ENCODE measurements around the gene ARID1B.

Gene ARID1B

GRCh38 chr6:157159348-157159747 is 382.2 kb downstream of the ARID1B start:
- DNase-seq (ENCODE audit: low read depth in 2 of 2): no peak

- DNase-seq (ENCODE audit: low read depth in 2 of 2): no peak
These were observed 384.7 kb downstream of the ARID1B start for GRCh38 chr6:157161912-157162311.

DNA sequence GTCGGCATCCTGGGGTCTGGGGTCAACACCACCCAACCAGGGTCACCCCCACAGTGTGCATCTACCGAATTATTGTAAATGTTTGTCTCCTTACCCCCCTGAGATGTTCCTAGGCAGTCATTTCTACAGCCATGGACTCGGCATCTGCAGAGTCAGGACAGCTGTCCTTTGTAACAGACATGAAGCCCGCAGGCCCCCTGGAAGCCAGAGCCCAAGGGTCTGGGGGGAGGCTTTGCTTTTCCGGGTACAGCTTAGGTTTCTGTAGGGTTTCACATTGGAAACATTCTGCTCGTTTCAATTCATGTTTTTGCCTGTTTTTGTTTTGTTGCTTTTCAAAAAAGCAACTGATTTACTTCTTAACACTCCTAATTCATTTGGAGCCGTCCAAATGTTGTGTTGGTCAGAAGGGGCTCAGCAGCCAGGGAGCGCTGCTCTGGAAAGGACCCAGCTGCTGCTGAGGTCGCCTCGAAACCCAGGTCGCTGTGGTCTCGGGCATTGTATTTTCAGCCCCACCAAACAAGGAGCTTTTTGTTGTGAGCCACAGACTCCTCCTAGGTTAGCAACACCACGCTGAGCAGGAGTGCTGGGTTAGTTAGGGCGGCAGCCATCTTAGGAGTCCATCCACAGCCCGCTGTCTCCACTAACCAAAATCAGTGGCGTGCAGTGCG is 385.7 kb downstream of the ARID1B start:
- DNase-seq (ENCODE audit: low read depth in 2 of 2): no peak

DNA sequence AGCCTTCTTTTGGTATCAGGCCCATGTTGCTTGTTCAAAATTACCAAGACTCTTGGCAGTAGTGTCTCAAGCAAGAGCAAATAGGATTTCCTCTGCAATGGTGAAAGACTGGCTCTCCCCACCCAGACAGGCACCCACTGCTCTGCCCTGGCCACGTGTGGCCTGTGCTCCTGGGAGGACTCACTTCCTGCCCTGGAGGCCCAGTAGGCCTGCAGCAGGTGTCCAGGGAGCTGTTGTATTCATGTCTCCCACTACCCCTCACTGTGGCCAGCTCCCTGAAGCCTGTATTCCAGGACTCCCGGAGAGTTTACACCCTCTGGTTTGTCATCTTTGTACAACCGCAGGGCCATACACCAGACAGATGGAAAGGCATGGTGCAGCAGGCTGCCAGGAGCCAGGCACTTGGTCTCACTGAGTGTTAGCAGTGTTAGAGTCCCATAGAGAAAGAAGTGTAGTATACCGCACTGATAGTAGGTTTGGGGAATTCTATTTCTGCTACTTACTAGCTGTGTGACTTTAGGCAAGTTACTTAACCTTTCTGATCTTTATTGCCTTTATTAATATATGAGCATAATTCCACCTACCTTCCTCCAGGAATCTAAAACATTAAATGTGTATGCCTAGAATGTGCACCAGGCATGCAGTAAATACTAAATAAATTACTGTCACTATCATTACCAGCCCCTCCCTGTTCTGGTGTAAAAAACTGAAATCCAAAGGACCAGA is 386.4 kb downstream of the ARID1B start:
- DNase-seq (ENCODE audit: low read depth in 2 of 2): no peak

DNA sequence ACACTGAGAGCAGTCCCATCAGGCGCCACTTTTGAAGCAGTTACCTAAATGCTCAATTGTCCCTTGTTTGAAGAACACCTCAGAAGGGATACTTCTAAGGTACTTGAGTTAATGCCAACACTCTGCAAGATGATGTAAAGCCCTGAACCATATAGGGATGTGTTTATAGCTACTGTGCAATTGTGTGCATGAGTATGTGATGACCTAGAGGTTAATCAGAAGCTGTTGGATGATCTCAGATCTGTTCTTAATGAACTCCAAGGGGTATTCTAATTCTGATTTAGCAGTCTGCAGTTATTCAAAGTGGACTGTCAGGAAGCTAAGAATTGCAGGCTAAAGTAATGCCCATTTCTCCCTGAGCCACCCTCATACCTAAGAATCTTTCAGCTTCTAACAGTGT is 387.8 kb downstream of the ARID1B start:
- DNase-seq (ENCODE audit: low read depth in 2 of 2): no peak

- no peak for DNase-seq (ENCODE audit: low read depth in 2 of 2)
These were observed 389.6 kb downstream of the ARID1B start for GRCh38 chr6:157166784-157167183.

GRCh38 chr6:157167837-157168236 is 390.7 kb downstream of the ARID1B start:
- no peak for DNase-seq (ENCODE audit: low read depth in 2 of 2)

DNA sequence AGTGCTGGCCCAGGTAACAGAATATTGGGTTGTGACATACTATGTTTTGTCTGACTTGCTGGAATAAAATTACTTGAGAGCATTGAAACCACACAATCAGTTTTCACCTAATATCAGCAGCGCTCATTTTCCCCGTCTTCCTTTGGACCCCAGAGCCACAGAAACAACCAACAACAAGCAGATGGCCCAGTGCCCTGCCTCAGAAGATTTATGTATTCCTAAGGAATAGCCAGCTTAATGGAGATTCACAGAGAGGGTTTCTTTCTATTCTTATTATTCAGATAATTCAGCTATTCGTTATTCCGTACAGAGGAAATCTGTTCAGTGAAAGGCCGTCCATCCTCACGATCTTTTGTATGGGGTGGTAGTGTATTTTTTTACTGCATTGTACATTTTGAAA is 391.3 kb downstream of the ARID1B start:
- DNase-seq (ENCODE audit: low read depth in 2 of 2): no peak

DNA sequence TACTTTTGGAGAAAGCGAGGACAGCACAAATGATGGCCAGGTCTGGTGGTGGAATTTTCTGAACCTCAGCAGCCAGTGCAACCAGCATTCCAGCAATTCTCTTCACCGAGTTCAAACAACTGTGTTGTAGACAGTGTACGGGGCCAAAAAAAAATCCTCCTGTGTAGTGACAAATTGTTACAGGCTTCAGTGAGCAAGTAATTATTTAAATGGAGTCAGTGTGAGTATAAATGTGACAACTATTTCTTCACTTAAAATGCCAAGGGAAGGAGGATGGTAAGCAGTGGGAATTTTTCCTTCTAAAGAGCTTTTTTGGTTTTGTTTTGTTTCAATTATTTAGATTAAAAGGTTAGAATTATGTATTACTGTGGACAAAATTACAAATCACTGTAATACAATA is 392.0 kb downstream of the ARID1B start:
- no peak for DNase-seq (ENCODE audit: low read depth in 2 of 2)

- no peak for DNase-seq (ENCODE audit: low read depth in 2 of 2)
These were observed 392.5 kb downstream of the ARID1B start for GRCh38 chr6:157169656-157170055.

- DNase-seq (ENCODE audit: low read depth in 2 of 2): no peak
These were observed 393.4 kb downstream of the ARID1B start for GRCh38 chr6:157170535-157170934.

DNA sequence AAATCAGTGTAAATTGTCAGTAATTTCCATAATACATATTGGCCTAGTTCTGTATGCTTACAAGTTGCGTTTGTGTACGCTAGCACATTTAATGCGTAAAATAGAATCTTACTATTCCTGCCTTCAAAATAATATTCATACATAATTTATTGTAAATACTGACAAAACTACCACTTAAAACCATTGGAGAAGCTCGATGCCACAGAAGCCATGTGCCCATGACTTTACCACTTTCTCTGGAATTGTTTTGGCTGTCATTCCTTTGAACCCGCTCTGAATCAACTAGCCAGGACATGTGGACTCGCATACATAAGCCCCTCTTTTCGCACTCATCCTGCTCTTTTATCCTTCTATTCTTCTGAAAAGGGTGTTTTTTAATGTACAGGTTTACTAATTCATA is 394.6 kb downstream of the ARID1B start:
- DNase-seq (ENCODE audit: low read depth in 2 of 2): no peak

DNA sequence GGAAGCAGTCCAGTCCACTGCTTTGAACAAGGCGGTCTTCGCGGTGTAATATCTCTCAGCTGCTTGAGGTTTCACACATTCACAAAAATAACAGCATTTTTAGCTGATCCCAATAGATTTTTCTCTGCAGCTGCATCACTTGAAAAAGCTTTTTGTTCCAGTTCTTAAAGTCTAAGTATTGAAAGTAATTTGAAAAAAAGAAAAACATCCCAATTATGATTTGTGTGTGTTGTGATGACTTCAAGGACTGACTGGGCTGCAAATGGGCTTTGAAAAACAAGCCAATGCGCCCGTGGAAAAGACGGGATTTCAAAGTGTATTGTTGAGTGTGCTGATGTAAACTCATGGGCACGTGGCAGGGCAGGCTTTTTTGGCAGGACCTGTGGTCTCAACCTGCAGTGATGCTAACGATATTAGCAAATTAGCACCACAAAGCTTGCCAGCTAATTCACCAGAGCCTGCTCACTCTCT is 395.1 kb downstream of the ARID1B start:
- no peak for DNase-seq (ENCODE audit: low read depth in 2 of 2)

GRCh38 chr6:157172830-157173536 is 395.8 kb downstream of the ARID1B start:
- no peak for DNase-seq (ENCODE audit: low read depth in 2 of 2)

DNA sequence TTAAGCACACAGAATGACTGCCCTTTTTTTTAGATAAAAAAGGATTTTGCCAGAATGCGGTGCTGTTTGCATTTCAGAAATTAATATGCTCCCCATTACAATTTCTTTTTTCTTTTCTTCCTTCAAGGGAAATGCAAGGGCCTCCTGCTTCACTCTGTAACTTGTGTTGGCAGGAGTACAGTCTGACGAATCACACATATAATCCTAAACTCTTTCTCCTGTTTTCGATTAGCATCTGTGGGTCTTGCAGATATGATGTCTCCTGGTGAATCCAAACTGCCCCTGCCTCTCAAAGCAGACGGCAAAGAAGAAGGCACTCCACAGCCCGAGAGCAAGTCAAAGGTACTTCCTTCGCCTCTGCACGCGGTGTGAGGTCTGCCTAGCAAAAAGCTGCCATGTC is 396.6 kb downstream of the ARID1B start:
- DNase-seq (ENCODE audit: low read depth in 2 of 2): no peak

DNA sequence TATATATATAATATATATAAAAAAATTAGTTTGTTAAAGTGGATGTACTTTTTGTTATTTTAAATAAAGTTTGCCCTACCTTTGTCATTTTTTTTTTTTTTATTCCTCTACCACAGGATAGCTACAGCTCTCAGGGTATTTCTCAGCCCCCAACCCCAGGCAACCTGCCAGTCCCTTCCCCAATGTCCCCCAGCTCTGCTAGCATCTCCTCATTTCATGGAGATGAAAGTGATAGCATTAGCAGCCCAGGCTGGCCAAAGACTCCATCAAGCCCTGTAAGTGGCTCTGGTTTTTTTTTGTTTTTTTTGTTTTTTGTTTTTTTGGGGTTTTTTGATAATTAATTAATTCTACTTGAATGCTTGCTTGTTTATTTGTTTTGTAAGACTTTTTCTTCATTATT is 397.6 kb downstream of the ARID1B start:
- no peak for DNase-seq (ENCODE audit: low read depth in 2 of 2)

DNA sequence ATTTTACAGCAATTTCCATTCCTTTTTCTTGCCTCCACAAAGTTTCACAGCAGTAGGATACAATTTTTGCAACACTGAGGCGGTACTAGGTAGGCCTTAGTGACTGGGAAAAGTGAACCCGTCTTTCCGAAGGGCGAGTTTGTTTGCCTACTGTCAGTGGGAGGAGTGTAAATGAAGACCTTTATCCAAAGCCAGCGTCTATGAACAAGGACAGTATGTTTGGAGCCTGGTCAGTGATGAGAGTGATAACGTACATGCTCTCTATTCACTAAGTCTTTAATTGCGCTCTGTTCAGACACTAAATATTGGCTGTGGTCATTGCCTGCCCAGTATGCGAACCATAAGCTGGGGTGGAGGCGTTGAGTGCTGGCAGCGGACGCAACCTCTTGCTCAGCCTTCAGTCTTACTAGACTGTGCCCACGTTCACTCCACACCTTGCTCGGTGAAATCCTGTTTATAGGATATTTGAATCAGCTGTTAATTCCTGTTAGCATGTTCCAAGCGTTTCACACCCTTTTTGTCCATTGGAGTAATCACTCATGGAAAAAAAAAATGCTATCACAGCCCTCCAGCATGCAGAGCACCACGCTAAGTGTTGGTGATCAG is 400.7 kb downstream of the ARID1B start:
- no peak for DNase-seq (ENCODE audit: low read depth in 2 of 2)

DNA sequence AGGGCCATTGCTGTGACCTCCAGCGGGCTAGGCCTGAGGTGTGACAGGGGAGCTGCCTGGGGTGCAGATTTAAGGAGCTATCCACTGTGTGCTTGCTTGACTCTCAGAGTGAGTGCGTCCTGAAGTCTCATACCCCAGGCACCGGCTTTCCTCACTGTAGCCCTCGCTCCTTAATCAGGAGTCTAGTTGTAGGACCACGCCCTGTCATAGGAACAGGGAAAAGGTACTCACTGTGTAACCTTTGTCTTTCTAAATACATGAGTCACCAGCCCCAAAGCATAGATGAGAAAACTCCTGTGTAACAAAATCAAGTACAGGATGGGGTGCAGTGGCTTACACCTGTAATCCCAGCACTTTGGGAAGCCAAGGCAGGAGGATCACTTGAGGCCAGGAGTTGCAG is 404.5 kb downstream of the ARID1B start:
- DNase-seq (ENCODE audit: low read depth in 2 of 2): no peak

DNA sequence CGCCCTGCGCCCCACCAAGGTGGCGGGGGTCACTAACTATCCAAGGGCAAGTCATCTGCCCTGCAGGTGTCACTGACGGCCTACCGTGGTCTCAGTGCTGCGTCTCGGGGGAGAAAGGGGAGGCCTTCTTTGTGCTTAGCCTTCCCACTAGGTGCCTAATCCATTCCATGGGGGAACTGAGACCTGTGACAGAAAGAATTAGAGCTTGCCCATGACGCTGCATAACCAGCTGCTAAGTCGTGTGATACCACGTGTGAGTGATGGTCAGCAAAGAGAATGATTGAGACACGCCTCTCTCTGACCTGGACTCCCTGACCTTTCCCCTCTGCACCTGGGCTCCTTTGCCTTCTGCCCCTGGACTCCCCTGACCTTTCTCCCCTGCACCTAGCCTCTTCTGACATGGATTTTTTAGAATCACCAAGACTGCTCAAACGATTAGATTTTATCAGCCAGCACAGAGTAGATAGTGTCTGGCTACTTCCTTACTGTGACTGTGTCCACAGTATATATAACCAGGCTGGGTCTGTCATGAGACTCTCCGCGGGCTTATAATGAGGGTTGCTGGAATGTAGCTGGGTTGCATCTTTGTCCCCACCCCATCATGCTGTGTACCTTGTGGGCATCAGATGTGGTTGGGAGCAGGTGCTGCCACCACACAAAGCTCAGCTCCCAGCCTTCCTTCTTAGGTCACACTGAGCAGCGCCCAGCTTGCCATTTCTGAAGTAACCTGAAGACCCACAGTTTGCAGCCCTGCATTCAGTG is 405.5 kb downstream of the ARID1B start:
- DNase-seq (ENCODE audit: low read depth in 2 of 2): no peak

DNA sequence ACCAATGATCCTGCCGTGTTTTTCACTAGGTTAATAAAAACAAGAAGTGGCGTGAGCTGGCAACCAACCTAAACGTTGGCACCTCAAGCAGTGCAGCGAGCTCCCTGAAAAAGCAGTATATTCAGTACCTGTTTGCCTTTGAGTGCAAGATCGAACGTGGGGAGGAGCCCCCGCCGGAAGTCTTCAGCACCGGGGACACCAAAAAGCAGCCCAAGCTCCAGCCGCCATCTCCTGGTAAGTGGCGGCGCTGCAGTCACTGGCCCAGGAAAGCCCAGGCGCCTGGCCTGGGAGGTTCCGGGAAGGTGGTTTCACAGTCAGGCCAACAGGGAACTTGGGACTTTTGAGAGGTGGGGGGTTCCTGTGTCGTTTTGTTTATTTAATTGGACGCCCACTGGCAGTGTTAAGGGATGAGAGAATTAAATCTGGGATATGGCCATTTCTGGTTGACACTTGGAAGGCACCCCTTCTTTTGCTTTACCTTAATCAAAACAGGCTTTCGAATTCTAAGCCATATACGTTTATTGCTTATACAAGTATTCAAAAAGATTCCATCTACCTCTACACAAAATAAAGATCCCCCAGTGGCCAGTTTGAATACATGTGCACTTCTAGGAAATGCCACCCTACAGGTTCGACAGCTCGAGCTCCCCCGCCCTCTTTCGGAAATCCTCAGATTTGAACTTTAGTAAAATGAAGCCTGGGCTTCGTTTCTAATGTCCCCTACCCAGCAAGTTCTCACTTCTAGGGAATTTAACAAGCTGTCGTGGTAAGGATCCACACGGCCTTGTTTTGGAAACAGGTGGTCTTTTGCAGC is 407.2 kb downstream of the ARID1B start:
- peak; percentile 4 to 11 for DNase-seq (ENCODE audit: low read depth in 2 of 2)

GRCh38 chr6:157185171-157185570 is 408.0 kb downstream of the ARID1B start:
- no peak for DNase-seq (ENCODE audit: low read depth in 2 of 2)

Data from activated CD8-positive, alpha-beta memory T cell treated with anti-CD3 and anti-CD28 coated beads for 4 hours (primary cell).